Neural cell (in vitro differentiated cells): ENCODE data around the gene CNP. TPM values are rescaled to one million over a fixed set of nuclear protein-coding genes. Genes with fewer than 3 reads are reported as not detected.
"Not testable (repeated sequence)": the region's sequence is repeated elsewhere in the genome, so short reads cannot be mapped to it uniquely, and the experiment has no call there.

Experiments
- H2AFZ ChIP-seq: fragments of 200-600, 300-800 bp; sonication (generic), shearing (Covaris generic); 2 replicates; pipeline ENCODE4 v1.6.0; 2014; ENCODE audit warnings: low read depth, mild to moderate bottlenecking, antibody characterized with exemption, low read length, moderate library complexity
- H3F3A ChIP-seq: fragments of 200-600 bp; shearing (Covaris generic); 2 replicates; pipeline ENCODE4 v1.6.1; 2016; ENCODE audit warnings: mild to moderate bottlenecking, moderate library complexity, mixed read lengths, antibody characterized with exemption, low read length; ENCODE audit not compliant: insufficient read depth, poor library complexity, severe bottlenecking
- H3K27ac ChIP-seq: fragments of 200-600, 300-800 bp; sonication (generic), shearing (Covaris generic); 2 replicates; pipeline ENCODE4 v1.5.1; 2014; ENCODE audit warnings: mild to moderate bottlenecking, low read length, moderate library complexity
- H3K27me3 ChIP-seq: fragments of 300-800, 200-600 bp; sonication (generic), shearing (Covaris generic); 2 replicates; pipeline ENCODE4 v1.6.0; 2014; ENCODE audit warnings: mild to moderate bottlenecking, low read depth, low read length, moderate library complexity; ENCODE audit not compliant: insufficient read depth
- H3K36me3 ChIP-seq: fragments of 300-800, 200-600 bp; sonication (generic), shearing (Covaris generic); 2 replicates; pipeline ENCODE4 v1.5.1; 2014; ENCODE audit warnings: mild to moderate bottlenecking, antibody characterized with exemption, low read length, moderate library complexity; ENCODE audit not compliant: insufficient read depth
- H3K4me2 ChIP-seq: fragments of 300-800, 200-600 bp; sonication (generic), shearing (Covaris generic); 2 replicates; pipeline ENCODE4 v1.6.0; 2014; ENCODE audit warnings: mild to moderate bottlenecking, low read length
- H3K4me3 ChIP-seq: fragments of 300-800, 200-600 bp; sonication (generic), shearing (Covaris generic); 2 replicates; pipeline ENCODE4 v1.5.1; 2014; ENCODE audit warnings: mild to moderate bottlenecking, low read length, moderate library complexity
- H3K79me2 ChIP-seq: fragments of 200-600 bp; shearing (Covaris generic); replicated peaks from 2 replicates; pipeline ENCODE4 v1.6.0; 2014; ENCODE audit warnings: mild to moderate bottlenecking, low read length, moderate library complexity; ENCODE audit not compliant: insufficient read depth
- H3K9ac ChIP-seq: fragments of 300-800, 200-600 bp; sonication (generic), shearing (Covaris generic); 2 replicates; pipeline ENCODE4 v1.6.1; 2016; ENCODE audit warnings: mild to moderate bottlenecking, low read length, mixed read lengths
- H3K9me2 ChIP-seq: fragments of 200-600 bp; shearing (Covaris generic); 2 replicates; pipeline ENCODE4 v1.6.1; 2016; ENCODE audit warnings: mild to moderate bottlenecking, low read length, mixed read lengths; ENCODE audit not compliant: insufficient read depth
- H3K9me3 ChIP-seq: fragments of 200-600, 300-800 bp; sonication (generic), shearing (Covaris generic); 2 replicates; pipeline ENCODE4 v1.6.1; 2016; ENCODE audit warnings: mild to moderate bottlenecking, mixed run types, low read length, moderate library complexity, mixed read lengths
- H4K20me1 ChIP-seq: fragments of 200-600 bp; shearing (Covaris generic); 2 replicates; pipeline ENCODE4 v1.6.1; 2016; ENCODE audit warnings: mild to moderate bottlenecking, mixed run types; ENCODE audit not compliant: insufficient read depth
- CTCF ChIP-seq: fragments of 450-650 bp; IDR thresholded peaks from 2 replicates; pipeline ENCODE4 v1.5.1; 2014; ENCODE audit warnings: antibody characterized with exemption, mild to moderate bottlenecking, moderate library complexity; ENCODE audit not compliant: poor library complexity, severe bottlenecking
- EP300 ChIP-seq: fragments of 450-650 bp; conservative IDR thresholded peaks from 2 replicates; pipeline ENCODE4 v1.6.1; 2014; ENCODE audit warnings: antibody characterized with exemption, mild to moderate bottlenecking, moderate library complexity; ENCODE audit not compliant: poor library complexity, severe bottlenecking
- EZH2 ChIP-seq: fragments of 200-600, 300-800 bp; shearing (Covaris generic), sonication (generic); IDR thresholded peaks from 2 replicates; pipeline ENCODE4 v1.6.1; 2014; ENCODE audit warnings: antibody characterized with exemption, low read length, borderline replicate concordance, mild to moderate bottlenecking; ENCODE audit not compliant: insufficient read depth, poor library complexity, severe bottlenecking
- MXI1 ChIP-seq: fragments of 450-650 bp; conservative IDR thresholded peaks from 2 replicates; pipeline ENCODE4 v1.6.1; 2014; ENCODE audit warnings: antibody characterized with exemption, mild to moderate bottlenecking; ENCODE audit not compliant: poor library complexity, severe bottlenecking
- POLR2AphosphoS5 ChIP-seq: IDR thresholded peaks from 2 replicates; pipeline ENCODE4 v1.6.1; 2012
- RAD21 ChIP-seq: fragments of 450-650 bp; conservative IDR thresholded peaks from 2 replicates; pipeline ENCODE4 v1.6.1; 2014; ENCODE audit warnings: antibody characterized with exemption, mild to moderate bottlenecking, moderate library complexity
- REST ChIP-seq: IDR thresholded peaks from 2 replicates; pipeline ENCODE4 v1.6.1; 2012; ENCODE audit warnings: borderline replicate concordance
- SMC3 ChIP-seq: fragments of 450-650 bp; conservative IDR thresholded peaks from 2 replicates; pipeline ENCODE4 v1.6.1; 2014; ENCODE audit warnings: antibody characterized with exemption, mild to moderate bottlenecking, moderate library complexity; ENCODE audit not compliant: poor library complexity
- TAF1 ChIP-seq: IDR thresholded peaks from 2 replicates; pipeline ENCODE4 v1.6.1; 2012; ENCODE audit warnings: low read depth
- polyA plus RNA-seq: library from polyadenylated mRNA; depleted of rRNA; stranded (reverse); fragments of >200 nt; gene quantifications from 2 replicates; pipeline ENCODE4 v1.2.3, GENCODE V29; 2014

The CNP gene
- polyA plus RNA-seq, 1 donor from 2014 or later = 27.7 TPM

DNA sequence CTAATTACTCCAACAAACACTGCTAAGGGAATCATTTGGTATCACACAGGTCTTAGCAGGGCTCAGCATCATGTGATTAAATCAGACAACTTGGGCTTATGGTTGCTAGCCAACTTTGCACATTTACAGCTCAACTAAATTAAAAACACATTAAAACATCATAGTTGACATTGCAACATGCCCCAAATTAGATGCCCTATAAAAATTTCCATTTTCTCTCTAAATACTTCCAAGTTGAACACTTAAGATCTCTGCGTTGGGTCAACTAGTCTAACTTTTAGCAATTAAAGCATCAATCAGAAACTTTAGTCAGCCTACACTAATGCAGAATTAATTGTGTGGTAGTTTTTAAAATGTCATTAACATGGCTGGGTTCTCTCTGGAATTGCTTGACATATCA is 38.6 kb downstream of the CNP start:
- H4K20me1 ChIP-seq = no peaks in the 10 kb centered on the region
- no peaks in the 10 kb centered on the region for H3F3A ChIP-seq
- H3K79me2 ChIP-seq = peaks cover 24% of the 10 kb centered on the region
- H3K9me3 ChIP-seq = no peaks in the 10 kb centered on the region
- no peak for TF ChIP-seq EP300
- TF ChIP-seq EZH2 = no peak
- TF ChIP-seq TAF1 = no peak
- no peak for TF ChIP-seq CTCF
- TF ChIP-seq SMC3 = no peak
- H2AFZ ChIP-seq = no peak overlapping the region
- no peak overlapping the region for H3K4me3 ChIP-seq
- H3K27ac ChIP-seq = no peak overlapping the region
- H3K27me3 ChIP-seq = no peaks in the 10 kb centered on the region
- H3K36me3 ChIP-seq = peaks cover 5% of the 10 kb centered on the region
- H3K4me2 ChIP-seq = no peak overlapping the region
- H3K9me2 ChIP-seq = no peaks in the 10 kb centered on the region
- no peak overlapping the region for H3K9ac ChIP-seq

GRCh38 chr17:42009170-42009569 is 42.6 kb downstream of the CNP start:
- Histone ChIP-seq H3K27ac (no peak overlapping the region), H3F3A (no peaks in the 10 kb centered on the region), H4K20me1 (no peaks in the 10 kb centered on the region), H3K9ac (no peak overlapping the region), H2AFZ (no peak overlapping the region), H3K79me2 (peaks cover 54% of the 10 kb centered on the region), H3K9me2 (no peaks in the 10 kb centered on the region), H3K4me2 (no peak overlapping the region), H3K27me3 (no peaks in the 10 kb centered on the region), H3K4me3 (no peak overlapping the region), H3K36me3 (no peaks in the 10 kb centered on the region), H3K9me3 (no peaks in the 10 kb centered on the region)
- no peak for TF ChIP-seq RAD21
- no peak for TF ChIP-seq EZH2
- no peak for TF ChIP-seq EP300
- TF ChIP-seq SMC3 = no peak
- no peak for TF ChIP-seq MXI1
- TF ChIP-seq REST = no peak
- TF ChIP-seq TAF1 = no peak
- no peak for TF ChIP-seq POLR2AphosphoS5

GRCh38 chr17:42010266-42010680 is 43.7 kb downstream of the CNP start:
- not testable (repeated sequence) for H3K9ac ChIP-seq, H3K36me3 ChIP-seq, H3K4me3 ChIP-seq, H3K27me3 ChIP-seq, H4K20me1 ChIP-seq, H3K4me2 ChIP-seq, H3K9me3 ChIP-seq, H2AFZ ChIP-seq, H3K9me2 ChIP-seq, H3F3A ChIP-seq, H3K27ac ChIP-seq
- peaks cover 65% of the 10 kb centered on the region for H3K79me2 ChIP-seq
